ENCODE measurements around the gene WBP11. TPM values are rescaled to one million over a fixed set of nuclear protein-coding genes. Genes with fewer than 3 reads are reported as not detected.

The WBP11 gene
- total RNA-seq, 1 experiment from 2014 or later, result 111 TPM

DNA sequence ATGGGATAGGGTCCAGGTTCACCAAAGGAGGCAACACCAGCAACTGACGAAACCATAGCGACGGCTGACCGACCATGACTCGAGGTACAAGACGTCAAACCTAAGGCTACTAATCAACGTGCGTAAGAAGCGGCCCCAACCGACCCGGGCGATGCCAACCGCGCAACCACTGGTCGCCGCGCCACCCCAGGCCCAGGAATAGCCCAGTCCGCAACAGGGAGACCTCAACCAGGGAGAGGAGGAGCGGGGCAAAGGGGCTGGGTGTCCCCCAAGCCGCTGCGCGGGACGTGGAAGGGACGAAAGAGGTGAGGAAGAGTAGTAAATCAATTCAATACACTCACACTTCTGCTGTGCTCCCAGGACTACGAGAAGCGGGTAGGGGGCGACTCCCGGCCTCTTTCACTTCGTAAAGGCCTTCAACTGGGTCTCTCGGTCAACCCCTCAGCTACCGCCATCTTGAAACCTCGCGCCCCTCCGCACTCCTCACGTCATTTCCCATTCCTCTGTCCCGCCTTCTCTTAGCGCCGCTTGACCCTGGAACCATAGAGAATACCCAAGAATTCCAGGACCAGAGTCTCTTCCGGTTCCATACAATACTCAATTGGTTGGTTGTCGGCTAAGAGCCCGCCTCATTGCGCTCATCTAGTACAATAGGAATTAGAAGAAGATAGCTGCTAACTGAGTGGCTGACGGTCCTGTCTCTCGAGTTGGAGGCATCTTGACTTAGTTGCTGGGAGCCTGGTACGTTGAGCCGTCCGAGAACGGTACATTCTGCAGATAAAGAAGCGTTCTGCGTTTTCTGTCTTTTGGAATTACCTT, at the start of gene WBP11, which contains the start of gene C12orf60 (continued):
- TF ChIP-seq, protein P1, sequence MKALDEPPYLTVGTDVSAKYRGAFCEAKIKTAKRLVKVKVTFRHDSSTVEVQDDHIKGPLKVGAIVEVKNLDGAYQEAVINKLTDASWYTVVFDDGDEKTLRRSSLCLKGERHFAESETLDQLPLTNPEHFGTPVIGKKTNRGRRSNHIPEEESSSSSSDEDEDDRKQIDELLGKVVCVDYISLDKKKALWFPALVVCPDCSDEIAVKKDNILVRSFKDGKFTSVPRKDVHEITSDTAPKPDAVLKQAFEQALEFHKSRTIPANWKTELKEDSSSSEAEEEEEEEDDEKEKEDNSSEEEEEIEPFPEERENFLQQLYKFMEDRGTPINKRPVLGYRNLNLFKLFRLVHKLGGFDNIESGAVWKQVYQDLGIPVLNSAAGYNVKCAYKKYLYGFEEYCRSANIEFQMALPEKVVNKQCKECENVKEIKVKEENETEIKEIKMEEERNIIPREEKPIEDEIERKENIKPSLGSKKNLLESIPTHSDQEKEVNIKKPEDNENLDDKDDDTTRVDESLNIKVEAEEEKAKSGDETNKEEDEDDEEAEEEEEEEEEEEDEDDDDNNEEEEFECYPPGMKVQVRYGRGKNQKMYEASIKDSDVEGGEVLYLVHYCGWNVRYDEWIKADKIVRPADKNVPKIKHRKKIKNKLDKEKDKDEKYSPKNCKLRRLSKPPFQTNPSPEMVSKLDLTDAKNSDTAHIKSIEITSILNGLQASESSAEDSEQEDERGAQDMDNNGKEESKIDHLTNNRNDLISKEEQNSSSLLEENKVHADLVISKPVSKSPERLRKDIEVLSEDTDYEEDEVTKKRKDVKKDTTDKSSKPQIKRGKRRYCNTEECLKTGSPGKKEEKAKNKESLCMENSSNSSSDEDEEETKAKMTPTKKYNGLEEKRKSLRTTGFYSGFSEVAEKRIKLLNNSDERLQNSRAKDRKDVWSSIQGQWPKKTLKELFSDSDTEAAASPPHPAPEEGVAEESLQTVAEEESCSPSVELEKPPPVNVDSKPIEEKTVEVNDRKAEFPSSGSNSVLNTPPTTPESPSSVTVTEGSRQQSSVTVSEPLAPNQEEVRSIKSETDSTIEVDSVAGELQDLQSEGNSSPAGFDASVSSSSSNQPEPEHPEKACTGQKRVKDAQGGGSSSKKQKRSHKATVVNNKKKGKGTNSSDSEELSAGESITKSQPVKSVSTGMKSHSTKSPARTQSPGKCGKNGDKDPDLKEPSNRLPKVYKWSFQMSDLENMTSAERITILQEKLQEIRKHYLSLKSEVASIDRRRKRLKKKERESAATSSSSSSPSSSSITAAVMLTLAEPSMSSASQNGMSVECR (CRISPR knock-in tag; IDR thresholded peaks at IDR 0.05; ENCODE audit: borderline replicate concordance), result peak; percentile 78; the same call in 1 of the 2 replicates
- TF ChIP-seq HMGA2 (CRISPR knock-in tag; IDR thresholded peaks at IDR 0.05) (no peak), RELA (CRISPR knock-in tag; IDR thresholded peaks at IDR 0.05; ENCODE audit: borderline replicate concordance) (no peak), GRHL2 (CRISPR knock-in tag; IDR thresholded peaks at IDR 0.05; ENCODE audit: insufficient replicate concordance, severe bottlenecking) (no peak), ZBTB21 (CRISPR knock-in tag; IDR thresholded peaks at IDR 0.05; ENCODE audit: borderline replicate concordance) (no peak), NFYB (CRISPR knock-in tag; conservative IDR thresholded peaks at IDR 0.05; ENCODE audit: low read depth) (peak; percentile 80), CBFB (CRISPR knock-in tag; IDR thresholded peaks at IDR 0.05; ENCODE audit: low read depth) (no peak), HMGXB4 (CRISPR knock-in tag; IDR thresholded peaks at IDR 0.05) (no peak)
- TF ChIP-seq, protein P2, sequence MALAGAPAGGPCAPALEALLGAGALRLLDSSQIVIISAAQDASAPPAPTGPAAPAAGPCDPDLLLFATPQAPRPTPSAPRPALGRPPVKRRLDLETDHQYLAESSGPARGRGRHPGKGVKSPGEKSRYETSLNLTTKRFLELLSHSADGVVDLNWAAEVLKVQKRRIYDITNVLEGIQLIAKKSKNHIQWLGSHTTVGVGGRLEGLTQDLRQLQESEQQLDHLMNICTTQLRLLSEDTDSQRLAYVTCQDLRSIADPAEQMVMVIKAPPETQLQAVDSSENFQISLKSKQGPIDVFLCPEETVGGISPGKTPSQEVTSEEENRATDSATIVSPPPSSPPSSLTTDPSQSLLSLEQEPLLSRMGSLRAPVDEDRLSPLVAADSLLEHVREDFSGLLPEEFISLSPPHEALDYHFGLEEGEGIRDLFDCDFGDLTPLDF (CRISPR knock-in tag; IDR thresholded peaks at IDR 0.05), result no peak

GRCh38 chr12:14852880-14853279, 49.6 kb upstream of the WBP11 start:
- Mint-ChIP-seq H3K4me1 (peaks cover 22% of the 10 kb centered on the region), H3K9me3 (peaks cover 17% of the 10 kb centered on the region), H3K4me3 (no peak overlapping the region), H3K27ac (0 out of 2 replicates have a peak overlapping the region, but pooled peaks have one; percentile 21), H3K36me3 (peaks cover 4% of the 10 kb centered on the region; the same call in 1 of the 2 replicates), H3K27me3 (ENCODE audit: low read depth) (peaks cover 8% of the 10 kb centered on the region)
- ATAC-seq (peak; percentile 65), DNase-seq (ENCODE audit: low spot score) (no peak)
- CTCF ChIA-PET, result interaction anchor here (1.6 to 2.0 kb wide), 2 partner anchors 142 to 144 kb away, joined by 4 to 6 read pairs; no protein-coding TSS in a partner anchor
- POLR2A ChIA-PET, result interaction anchor here (1.1 kb wide), 1 partner anchor 21 kb away, joined by 3 read pairs; no protein-coding TSS in a partner anchor
- TF ChIP-seq E2F5 (CRISPR knock-in tag; IDR thresholded peaks at IDR 0.05) (no peak), ZNF416 (CRISPR knock-in tag; IDR thresholded peaks at IDR 0.05) (no peak), ZNF263 (CRISPR knock-in tag; IDR thresholded peaks at IDR 0.05; ENCODE audit: low read depth) (no peak), KAT7 (CRISPR knock-in tag; IDR thresholded peaks at IDR 0.05; ENCODE audit: borderline replicate concordance) (no peak), ZNF671 (CRISPR knock-in tag; IDR thresholded peaks at IDR 0.05) (no peak), TCF7 (CRISPR knock-in tag; IDR thresholded peaks at IDR 0.05; ENCODE audit: low read depth) (no peak), JAZF1 (CRISPR knock-in tag; IDR thresholded peaks at IDR 0.05) (no peak), CDX4 (CRISPR knock-in tag; IDR thresholded peaks at IDR 0.05; ENCODE audit: borderline replicate concordance) (no peak), OVOL2 (CRISPR knock-in tag; IDR thresholded peaks at IDR 0.05; ENCODE audit: borderline replicate concordance) (no peak), PRRX2 (CRISPR knock-in tag; IDR thresholded peaks at IDR 0.05) (no peak), ELF4 (CRISPR knock-in tag; IDR thresholded peaks at IDR 0.05; ENCODE audit: low read depth) (no peak), ERG (CRISPR knock-in tag; IDR thresholded peaks at IDR 0.05) (no peak)
- TF ChIP-seq, protein P3, sequence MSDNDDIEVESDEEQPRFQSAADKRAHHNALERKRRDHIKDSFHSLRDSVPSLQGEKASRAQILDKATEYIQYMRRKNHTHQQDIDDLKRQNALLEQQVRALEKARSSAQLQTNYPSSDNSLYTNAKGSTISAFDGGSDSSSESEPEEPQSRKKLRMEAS (CRISPR knock-in tag; IDR thresholded peaks at IDR 0.05), result no peak
- TF ChIP-seq, protein P4, sequence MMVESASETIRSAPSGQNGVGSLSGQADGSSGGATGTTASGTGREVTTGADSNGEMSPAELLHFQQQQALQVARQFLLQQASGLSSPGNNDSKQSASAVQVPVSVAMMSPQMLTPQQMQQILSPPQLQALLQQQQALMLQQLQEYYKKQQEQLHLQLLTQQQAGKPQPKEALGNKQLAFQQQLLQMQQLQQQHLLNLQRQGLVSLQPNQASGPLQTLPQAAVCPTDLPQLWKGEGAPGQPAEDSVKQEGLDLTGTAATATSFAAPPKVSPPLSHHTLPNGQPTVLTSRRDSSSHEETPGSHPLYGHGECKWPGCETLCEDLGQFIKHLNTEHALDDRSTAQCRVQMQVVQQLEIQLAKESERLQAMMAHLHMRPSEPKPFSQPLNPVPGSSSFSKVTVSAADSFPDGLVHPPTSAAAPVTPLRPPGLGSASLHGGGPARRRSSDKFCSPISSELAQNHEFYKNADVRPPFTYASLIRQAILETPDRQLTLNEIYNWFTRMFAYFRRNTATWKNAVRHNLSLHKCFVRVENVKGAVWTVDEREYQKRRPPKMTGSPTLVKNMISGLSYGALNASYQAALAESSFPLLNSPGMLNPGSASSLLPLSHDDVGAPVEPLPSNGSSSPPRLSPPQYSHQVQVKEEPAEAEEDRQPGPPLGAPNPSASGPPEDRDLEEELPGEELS (CRISPR knock-in tag; IDR thresholded peaks at IDR 0.05), result no peak
